Measurements from ENCODE around the gene ZNF469. TPM values are rescaled to one million over a fixed set of nuclear protein-coding genes. Genes with fewer than 3 reads are reported as not detected.

The ZNF469 gene
- total RNA-seq, 1 donor from 2014 or later, result 4.2 TPM

DNA sequence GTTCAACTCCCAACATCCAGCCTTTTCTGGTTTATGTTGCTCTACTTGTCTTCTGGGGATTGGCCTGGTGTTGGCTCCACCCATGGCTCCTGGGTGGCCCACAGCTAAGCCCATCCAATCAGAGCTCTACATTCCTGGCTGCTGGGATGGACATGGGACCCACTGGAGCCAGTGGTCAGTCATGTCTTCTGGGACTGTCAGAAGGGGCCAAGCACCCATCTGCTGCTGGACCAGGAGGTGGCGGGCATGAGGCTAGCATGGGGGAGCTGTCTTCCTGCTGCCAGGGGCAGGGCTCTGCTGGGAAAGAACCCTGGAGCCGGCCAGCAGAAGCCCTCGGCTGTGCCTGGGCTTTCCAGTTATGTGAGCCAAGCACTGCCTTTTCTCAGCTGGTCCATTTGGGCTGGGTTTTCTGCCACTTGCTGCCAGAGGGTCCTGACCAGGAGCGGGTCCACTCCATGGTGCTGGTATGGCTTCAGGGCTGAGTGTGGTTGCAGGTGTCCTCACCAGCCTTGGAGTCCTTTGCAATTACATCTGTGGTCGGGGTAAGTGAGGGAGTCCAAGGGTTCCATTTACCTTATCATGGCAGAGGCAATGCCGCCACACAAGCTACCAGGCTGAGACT, 17.4 kb upstream of the ZNF469 start:
- DNase-seq (no peak), ATAC-seq (ENCODE audit: low read depth) (no peak)
- H3K27me3 Mint-ChIP-seq, result peaks cover 3% of the 10 kb centered on the region
- no peak overlapping the region for H3K4me3 Mint-ChIP-seq
- POLR2A ChIA-PET, result interaction anchor here (0.7 kb wide), 1 partner anchor 30 kb away, joined by 3 read pairs; no protein-coding TSS in a partner anchor
- no peak overlapping the region for H3K27ac Mint-ChIP-seq
- H3K4me1 Mint-ChIP-seq, result peaks cover 9% of the 10 kb centered on the region
- CTCF ChIA-PET, result no interaction called here
- intact Hi-C loops (cut with micrococcal nuclease), result no loop called here
- TF ChIP-seq, protein P1, sequence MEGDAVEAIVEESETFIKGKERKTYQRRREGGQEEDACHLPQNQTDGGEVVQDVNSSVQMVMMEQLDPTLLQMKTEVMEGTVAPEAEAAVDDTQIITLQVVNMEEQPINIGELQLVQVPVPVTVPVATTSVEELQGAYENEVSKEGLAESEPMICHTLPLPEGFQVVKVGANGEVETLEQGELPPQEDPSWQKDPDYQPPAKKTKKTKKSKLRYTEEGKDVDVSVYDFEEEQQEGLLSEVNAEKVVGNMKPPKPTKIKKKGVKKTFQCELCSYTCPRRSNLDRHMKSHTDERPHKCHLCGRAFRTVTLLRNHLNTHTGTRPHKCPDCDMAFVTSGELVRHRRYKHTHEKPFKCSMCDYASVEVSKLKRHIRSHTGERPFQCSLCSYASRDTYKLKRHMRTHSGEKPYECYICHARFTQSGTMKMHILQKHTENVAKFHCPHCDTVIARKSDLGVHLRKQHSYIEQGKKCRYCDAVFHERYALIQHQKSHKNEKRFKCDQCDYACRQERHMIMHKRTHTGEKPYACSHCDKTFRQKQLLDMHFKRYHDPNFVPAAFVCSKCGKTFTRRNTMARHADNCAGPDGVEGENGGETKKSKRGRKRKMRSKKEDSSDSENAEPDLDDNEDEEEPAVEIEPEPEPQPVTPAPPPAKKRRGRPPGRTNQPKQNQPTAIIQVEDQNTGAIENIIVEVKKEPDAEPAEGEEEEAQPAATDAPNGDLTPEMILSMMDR (IDR thresholded peaks at IDR 0.05), result no peak
- H3K9me3 Mint-ChIP-seq, result peaks cover 5% of the 10 kb centered on the region
- no peaks in the 10 kb centered on the region for H3K36me3 Mint-ChIP-seq (ENCODE audit: low read depth)

DNA sequence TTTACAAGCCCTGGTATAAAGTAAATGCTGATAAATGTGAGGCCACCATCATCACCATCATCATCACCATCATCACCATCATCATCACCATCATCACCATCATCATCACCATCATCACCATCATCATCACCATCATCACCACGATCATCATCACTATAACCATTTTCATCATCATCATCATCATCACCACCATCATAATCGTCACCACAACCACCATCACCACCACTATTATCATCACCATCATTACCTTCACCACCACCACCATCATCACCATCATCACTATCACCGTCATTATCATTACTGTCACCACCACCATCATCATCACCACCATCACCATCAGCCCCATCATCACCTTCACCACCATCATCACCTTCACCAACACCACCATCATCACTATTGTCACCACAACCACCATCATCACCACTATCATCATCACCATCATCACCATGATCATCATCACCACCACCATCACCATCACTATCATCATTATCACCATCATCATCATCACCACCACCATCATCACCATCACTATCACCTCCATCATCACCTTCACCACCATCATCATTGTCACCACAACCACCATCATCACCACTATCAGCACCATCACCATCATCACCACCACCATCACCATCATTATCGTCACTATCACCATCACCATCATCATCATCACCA, 16.6 kb upstream of the ZNF469 start:
- H3K9me3 Mint-ChIP-seq, result peaks cover 5% of the 10 kb centered on the region
- DNase-seq, result no peak
- CTCF ChIA-PET, result no interaction called here
- peaks cover 3% of the 10 kb centered on the region for H3K27me3 Mint-ChIP-seq
- POLR2A ChIA-PET, result no interaction called here
- H3K27ac Mint-ChIP-seq, result no peak overlapping the region
- TF ChIP-seq, protein P1 (IDR thresholded peaks at IDR 0.05), result no peak
- peaks cover 9% of the 10 kb centered on the region for H3K4me1 Mint-ChIP-seq
- no peak for ATAC-seq (ENCODE audit: low read depth)
- intact Hi-C loops (cut with micrococcal nuclease), result no loop called here
- H3K36me3 Mint-ChIP-seq (ENCODE audit: low read depth), result no peaks in the 10 kb centered on the region
- no peak overlapping the region for H3K4me3 Mint-ChIP-seq

DNA sequence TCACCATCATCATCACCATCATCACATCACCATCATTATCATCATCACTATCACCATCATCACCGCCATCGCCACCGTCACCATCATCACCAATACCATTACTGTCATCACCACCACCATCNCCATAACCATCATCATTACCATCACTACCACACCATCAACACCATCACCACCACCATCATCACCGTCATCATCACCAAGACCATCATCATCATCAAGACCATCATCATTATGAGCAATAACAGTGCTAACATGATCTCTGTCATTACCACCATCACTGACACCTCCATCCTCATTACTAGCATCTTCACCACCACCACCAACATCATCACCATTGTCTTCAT, 16.1 kb upstream of the ZNF469 start:
- CTCF ChIA-PET, result no interaction called here
- TF ChIP-seq, protein P1 (IDR thresholded peaks at IDR 0.05), result no peak
- no peaks in the 10 kb centered on the region for H3K36me3 Mint-ChIP-seq (ENCODE audit: low read depth)
- H3K4me3 Mint-ChIP-seq, result no peak overlapping the region
- H3K4me1 Mint-ChIP-seq, result peaks cover 9% of the 10 kb centered on the region
- H3K27ac Mint-ChIP-seq, result no peak overlapping the region
- intact Hi-C loops (cut with micrococcal nuclease), result no loop called here
- DNase-seq (no peak), ATAC-seq (ENCODE audit: low read depth) (no peak)
- H3K9me3 Mint-ChIP-seq, result peaks cover 5% of the 10 kb centered on the region
- H3K27me3 Mint-ChIP-seq, result peaks cover 3% of the 10 kb centered on the region
- POLR2A ChIA-PET, result no interaction called here

DNA sequence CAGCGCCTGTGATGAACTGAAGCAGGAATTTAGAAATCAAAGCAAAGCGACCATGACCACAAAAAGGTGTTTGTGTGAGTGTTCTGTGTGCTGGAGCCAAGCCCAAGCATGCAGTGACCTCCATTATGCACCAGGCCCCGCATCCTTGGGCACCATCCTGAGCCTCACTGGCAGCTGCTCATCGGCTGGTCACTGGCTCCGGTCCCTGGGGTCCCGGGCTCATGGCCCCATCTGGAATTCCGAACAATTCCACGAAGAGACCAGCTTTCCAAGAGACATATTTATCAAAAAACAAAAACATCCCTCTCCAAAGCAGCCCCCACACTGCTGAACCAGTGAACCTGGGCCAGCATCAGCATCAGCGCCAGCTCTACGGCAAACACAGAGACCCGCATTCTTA, 15.2 kb upstream of the ZNF469 start:
- peaks cover 3% of the 10 kb centered on the region for H3K27me3 Mint-ChIP-seq
- no peak overlapping the region for H3K4me3 Mint-ChIP-seq
- DNase-seq (no peak), ATAC-seq (ENCODE audit: low read depth) (no peak)
- H3K9me3 Mint-ChIP-seq, result peaks cover 3% of the 10 kb centered on the region
- ChIA-PET CTCF (no interaction called here), POLR2A (no interaction called here)
- intact Hi-C loops (cut with micrococcal nuclease), result no loop called here
- peaks cover 9% of the 10 kb centered on the region for H3K4me1 Mint-ChIP-seq
- no peaks in the 10 kb centered on the region for H3K36me3 Mint-ChIP-seq (ENCODE audit: low read depth)
- no peak overlapping the region for H3K27ac Mint-ChIP-seq
- TF ChIP-seq, protein P1 (IDR thresholded peaks at IDR 0.05), result no peak

DNA sequence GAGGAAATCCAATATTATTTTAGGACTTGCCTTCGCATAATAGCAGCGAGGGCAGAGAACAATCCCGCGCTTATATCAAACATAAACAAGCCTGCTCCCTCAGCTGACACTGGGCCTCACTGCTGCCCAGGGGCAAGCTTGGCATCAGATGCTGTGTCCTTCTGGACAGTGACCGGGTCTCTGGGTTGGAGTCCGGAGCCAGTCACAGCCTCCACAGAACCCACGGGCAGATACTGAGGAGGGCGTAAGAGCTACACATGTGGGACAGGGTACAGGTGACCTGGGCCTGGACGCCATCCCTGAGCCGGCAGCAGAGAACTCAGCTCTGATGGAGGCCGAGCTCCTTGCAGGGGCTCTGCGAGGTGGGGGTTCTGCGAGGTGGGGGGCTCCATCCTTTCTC, 14.7 kb upstream of the ZNF469 start:
- Mint-ChIP-seq H3K27me3 (peaks cover 3% of the 10 kb centered on the region), H3K4me1 (peaks cover 9% of the 10 kb centered on the region), H3K27ac (no peak overlapping the region), H3K36me3 (ENCODE audit: low read depth) (no peaks in the 10 kb centered on the region), H3K4me3 (no peak overlapping the region), H3K9me3 (no peaks in the 10 kb centered on the region)
- TF ChIP-seq, protein P1 (IDR thresholded peaks at IDR 0.05), result no peak
- ChIA-PET POLR2A (no interaction called here), CTCF (no interaction called here)
- ATAC-seq (ENCODE audit: low read depth) (no peak), DNase-seq (no peak)
- intact Hi-C loops (cut with micrococcal nuclease), result no loop called here

Measured in activated B cell treated with CpG ODN at 0.5 μM for 24 hours (primary cell).